ENCODE data around the gene AFF1. TPM values are rescaled to one million over a fixed set of nuclear protein-coding genes. Genes with fewer than 3 reads are reported as not detected.

Gene AFF1
- total RNA-seq, 3 donors from 2014 or later (not counting 1 experiment from before 2014, with no cell fraction given), result 87.9 to 93.4 (median 91.7) TPM

DNA sequence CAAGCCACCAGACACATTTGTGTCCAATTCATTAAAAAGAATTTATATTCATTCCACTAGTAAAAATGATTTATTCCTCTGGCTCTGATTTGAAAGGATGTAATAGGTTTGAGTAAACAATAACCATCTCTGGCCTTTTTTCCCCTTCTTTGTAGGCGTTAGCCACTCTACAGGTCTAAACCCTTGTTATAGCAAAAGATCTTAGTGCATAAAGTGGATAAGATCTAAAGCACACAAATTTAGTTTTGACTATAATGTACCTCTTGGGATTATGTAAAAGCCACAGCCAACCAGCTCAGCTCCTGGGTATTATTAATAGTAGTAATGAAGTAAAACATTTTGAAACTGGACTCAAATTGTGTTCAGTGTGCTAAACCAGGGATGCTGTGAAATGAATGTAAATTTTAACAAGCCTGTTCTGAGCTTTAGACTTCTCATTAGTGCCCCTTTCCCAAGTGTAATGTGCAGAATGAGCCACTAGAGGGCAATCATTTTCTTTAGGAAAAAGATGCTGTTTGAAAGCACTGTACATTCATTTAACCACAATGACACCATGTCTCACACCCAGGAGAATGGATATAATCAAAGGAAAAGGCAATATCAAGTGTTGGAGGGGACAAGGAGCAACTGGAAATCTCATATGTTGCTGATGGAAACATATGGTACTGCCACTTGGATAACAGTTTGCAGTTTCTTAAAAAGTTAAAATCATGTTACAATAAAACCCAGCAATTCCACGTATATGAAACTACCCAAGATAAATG is 215.9 kb downstream of the AFF1 start:
- no peak overlapping the region for H3K27ac Mint-ChIP-seq
- no peak overlapping the region for H3K4me3 ChIP-seq (ENCODE audit: low read length)
- ATAC-seq (peak; percentile 79 to 93 (median 85)), DNase-seq (peak in 1 of 2 donors; percentile 82)
- H3K4me1 Mint-ChIP-seq, result peaks cover 6% of the 10 kb centered on the region in 2 donors
- H3K36me3 ChIP-seq (ENCODE audit: control insufficient read depth, insufficient read depth, low read length), result no peaks in the 10 kb centered on the region
- H3K27me3 ChIP-seq (ENCODE audit: control insufficient read depth, insufficient read depth, low read length), result no peaks in the 10 kb centered on the region
- H3K27me3 Mint-ChIP-seq (ENCODE audit: low read depth in 2 of 2), result no peaks in the 10 kb centered on the region
- intact Hi-C loops (cut with micrococcal nuclease), result loop anchor here (1.0 to 2.0 kb wide), 2 partner anchors 85 to 314 kb away; no protein-coding TSS in a partner anchor
- no peaks in the 10 kb centered on the region for H3K9me3 Mint-ChIP-seq
- H3K27ac ChIP-seq (ENCODE audit: low read length), result no peak overlapping the region
- WGBS (ENCODE audit: insufficient coverage), result no CpG with 5 or more reads among the region's 2 CpGs
- no peaks in the 10 kb centered on the region for H3K36me3 Mint-ChIP-seq
- TF ChIP-seq, protein P1, sequence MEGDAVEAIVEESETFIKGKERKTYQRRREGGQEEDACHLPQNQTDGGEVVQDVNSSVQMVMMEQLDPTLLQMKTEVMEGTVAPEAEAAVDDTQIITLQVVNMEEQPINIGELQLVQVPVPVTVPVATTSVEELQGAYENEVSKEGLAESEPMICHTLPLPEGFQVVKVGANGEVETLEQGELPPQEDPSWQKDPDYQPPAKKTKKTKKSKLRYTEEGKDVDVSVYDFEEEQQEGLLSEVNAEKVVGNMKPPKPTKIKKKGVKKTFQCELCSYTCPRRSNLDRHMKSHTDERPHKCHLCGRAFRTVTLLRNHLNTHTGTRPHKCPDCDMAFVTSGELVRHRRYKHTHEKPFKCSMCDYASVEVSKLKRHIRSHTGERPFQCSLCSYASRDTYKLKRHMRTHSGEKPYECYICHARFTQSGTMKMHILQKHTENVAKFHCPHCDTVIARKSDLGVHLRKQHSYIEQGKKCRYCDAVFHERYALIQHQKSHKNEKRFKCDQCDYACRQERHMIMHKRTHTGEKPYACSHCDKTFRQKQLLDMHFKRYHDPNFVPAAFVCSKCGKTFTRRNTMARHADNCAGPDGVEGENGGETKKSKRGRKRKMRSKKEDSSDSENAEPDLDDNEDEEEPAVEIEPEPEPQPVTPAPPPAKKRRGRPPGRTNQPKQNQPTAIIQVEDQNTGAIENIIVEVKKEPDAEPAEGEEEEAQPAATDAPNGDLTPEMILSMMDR (IDR thresholded peaks at IDR 0.05), result peak; percentile 94
- no peaks in the 10 kb centered on the region for H3K4me1 ChIP-seq (ENCODE audit: control insufficient read depth, insufficient read depth, low read length)
- H3K4me3 Mint-ChIP-seq, result no peak overlapping the region
- H3K9me3 ChIP-seq (ENCODE audit: control insufficient read depth, insufficient read depth, low read length), result no peaks in the 10 kb centered on the region

DNA sequence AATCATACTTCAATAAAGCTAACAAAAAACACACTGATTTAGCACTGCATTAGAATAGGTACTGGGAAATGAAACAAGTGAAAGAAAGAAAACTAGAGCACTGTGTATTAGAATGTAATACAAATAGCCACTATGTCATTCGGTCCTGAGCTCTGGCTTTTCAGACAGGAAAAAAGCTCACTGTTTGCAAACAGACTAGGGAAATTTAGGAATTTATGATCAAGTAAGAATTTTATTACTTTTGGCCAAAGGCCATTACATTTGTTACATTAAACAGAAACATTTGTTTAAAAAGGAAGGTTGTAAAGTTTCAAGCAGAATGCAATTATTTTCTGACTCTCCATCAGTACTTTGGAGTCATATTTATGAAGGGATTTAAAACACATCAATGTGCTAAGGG is 216.9 kb downstream of the AFF1 start:
- Mint-ChIP-seq H3K27ac (no peak overlapping the region), H3K36me3 (no peaks in the 10 kb centered on the region), H3K4me3 (no peak overlapping the region), H3K9me3 (no peaks in the 10 kb centered on the region), H3K4me1 (peaks cover 6% of the 10 kb centered on the region in 2 donors), H3K27me3 (ENCODE audit: low read depth in 2 of 2) (no peaks in the 10 kb centered on the region)
- H3K4me1 ChIP-seq (ENCODE audit: control insufficient read depth, insufficient read depth, low read length), result no peaks in the 10 kb centered on the region
- H3K9me3 ChIP-seq (ENCODE audit: control insufficient read depth, insufficient read depth, low read length), result no peaks in the 10 kb centered on the region
- H3K4me3 ChIP-seq (ENCODE audit: low read length), result no peak overlapping the region
- intact Hi-C loops (cut with micrococcal nuclease), result loop anchor here (2.0 kb wide), 1 partner anchor 313 kb away; no protein-coding TSS in a partner anchor
- WGBS (ENCODE audit: insufficient coverage), result 92% methylated on average over 1 of the region's 1 CpG
- ATAC-seq, result no peak
- no peak for DNase-seq
- TF ChIP-seq, protein P1 (IDR thresholded peaks at IDR 0.05), result no peak
- H3K27me3 ChIP-seq (ENCODE audit: control insufficient read depth, insufficient read depth, low read length), result no peaks in the 10 kb centered on the region
- H3K27ac ChIP-seq (ENCODE audit: low read length), result no peak overlapping the region
- H3K36me3 ChIP-seq (ENCODE audit: control insufficient read depth, insufficient read depth, low read length), result no peaks in the 10 kb centered on the region

DNA sequence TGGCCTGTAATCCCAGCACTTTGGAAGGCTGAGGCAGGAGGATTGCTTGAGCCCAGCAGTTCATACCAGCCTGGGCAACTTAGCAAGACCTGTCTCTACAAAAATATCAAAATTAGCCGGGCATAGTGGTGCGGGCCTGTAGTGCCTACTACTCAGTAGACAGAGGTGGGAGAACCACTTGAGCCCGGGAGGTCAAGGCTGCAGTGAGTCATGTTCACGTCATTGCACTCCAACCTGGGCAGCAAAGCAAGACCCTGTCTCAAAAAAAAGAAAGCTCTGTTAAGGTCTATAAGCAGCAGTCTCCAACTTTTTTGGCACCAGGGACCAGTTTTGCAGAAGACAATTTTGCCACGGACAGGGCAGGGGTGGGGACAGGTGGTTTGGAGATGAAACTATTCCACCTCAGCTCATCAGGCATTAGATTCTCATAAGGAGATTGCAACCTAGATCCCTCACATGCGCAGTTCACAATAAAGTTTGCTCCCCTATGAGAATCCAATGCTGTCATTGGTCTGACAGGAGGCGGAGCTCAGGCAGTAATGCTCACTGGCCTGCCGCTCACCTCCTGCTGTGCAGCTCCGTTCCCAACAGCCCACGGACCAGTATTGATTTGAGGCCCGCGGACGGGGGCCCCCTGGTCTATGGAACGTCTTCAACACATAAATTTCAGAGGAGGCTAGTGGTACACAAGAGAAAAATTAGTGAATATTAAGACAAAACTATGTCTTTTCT is 217.7 kb downstream of the AFF1 start:
- no peak overlapping the region for H3K27ac ChIP-seq (ENCODE audit: low read length)
- WGBS (ENCODE audit: insufficient coverage), result 94% methylated on average over 14 of the region's 14 CpGs
- no peaks in the 10 kb centered on the region for H3K27me3 ChIP-seq (ENCODE audit: control insufficient read depth, insufficient read depth, low read length)
- DNase-seq, result no peak
- no peak overlapping the region for H3K4me3 Mint-ChIP-seq
- H3K36me3 ChIP-seq (ENCODE audit: control insufficient read depth, insufficient read depth, low read length), result no peaks in the 10 kb centered on the region
- peaks cover 6% of the 10 kb centered on the region in 2 donors for H3K4me1 Mint-ChIP-seq
- H3K27me3 Mint-ChIP-seq (ENCODE audit: low read depth in 2 of 2), result no peaks in the 10 kb centered on the region
- no peak overlapping the region for H3K27ac Mint-ChIP-seq
- H3K4me1 ChIP-seq (ENCODE audit: control insufficient read depth, insufficient read depth, low read length), result no peaks in the 10 kb centered on the region
- no peaks in the 10 kb centered on the region for H3K36me3 Mint-ChIP-seq
- H3K9me3 Mint-ChIP-seq, result no peaks in the 10 kb centered on the region
- H3K9me3 ChIP-seq (ENCODE audit: control insufficient read depth, insufficient read depth, low read length), result no peaks in the 10 kb centered on the region
- intact Hi-C loops (cut with micrococcal nuclease), result no loop called here
- no peak for ATAC-seq
- TF ChIP-seq, protein P1 (IDR thresholded peaks at IDR 0.05), result no peak
- no peak overlapping the region for H3K4me3 ChIP-seq (ENCODE audit: low read length)

Measured in natural killer cell (primary cell).